ENCODE data around the gene KCNQ1.

KCNQ1 gene

DNA sequence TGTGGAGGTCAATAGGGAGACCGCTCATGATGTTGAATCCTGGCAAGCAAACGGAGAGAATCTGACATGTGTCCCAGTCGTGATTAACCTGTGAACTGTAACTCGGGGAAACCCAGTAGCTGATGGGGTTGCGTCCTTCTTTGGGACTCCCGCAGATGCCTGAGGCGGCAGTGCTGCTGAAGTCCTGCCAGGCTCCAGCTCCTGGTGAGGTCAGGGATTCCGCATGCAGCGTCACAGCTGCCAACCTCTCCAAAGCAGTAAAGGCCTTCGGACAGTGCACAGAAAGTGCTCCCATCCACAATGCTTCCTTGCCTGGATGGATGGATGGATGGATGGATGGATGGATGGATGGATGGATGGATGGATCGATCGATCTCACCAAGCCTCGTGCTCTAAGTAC, 13.5 kb downstream of the KCNQ1 start:
- DNase-seq (ENCODE audit: insufficient read length, low spot score) (no peak), FAIRE-seq (no peak)
- no peak for TF ChIP-seq CTCF (IDR thresholded peaks at IDR 0.05; ENCODE audit: insufficient read depth, missing control alignments)

DNA sequence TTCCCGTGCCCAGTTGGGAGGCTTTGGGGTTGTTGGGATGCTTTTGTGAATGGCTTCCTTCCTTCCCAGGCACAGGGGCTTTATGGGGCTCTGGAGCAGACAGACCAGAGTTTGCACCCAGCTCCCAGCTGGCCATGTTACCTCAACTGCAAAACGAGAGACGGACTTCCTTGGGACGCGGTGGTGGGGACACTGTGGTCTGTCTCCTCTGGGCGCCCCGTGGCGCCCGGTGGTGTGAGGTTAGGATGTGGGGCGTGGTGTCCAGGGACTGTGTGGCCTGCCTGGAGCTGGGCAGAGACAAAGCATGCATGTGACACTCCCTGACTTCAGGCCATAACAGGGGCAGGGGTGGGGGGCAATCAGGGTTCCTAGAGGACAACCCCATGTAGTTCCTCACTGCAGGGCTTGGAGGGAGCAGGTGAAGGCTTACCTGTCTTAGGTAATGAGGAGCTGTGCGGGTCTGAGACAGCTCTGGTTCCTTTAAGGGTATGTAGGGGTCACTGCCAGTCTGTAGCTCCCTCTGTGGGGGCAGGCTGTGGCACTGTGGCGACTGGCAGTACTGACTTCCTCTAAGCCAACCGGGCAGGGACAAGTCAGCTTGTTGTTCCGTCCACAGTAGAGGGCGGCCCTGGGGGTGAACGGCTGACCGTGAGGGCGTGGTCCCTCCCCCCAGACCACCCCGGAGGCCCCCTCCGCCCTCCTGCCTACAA, 14.4 kb downstream of the KCNQ1 start:
- TF ChIP-seq CTCF (IDR thresholded peaks at IDR 0.05; ENCODE audit: insufficient read depth, missing control alignments): no peak
- DNase-seq (ENCODE audit: insufficient read length, low spot score) (no peak), FAIRE-seq (no peak)

- FAIRE-seq: no peak
- no peak for TF ChIP-seq CTCF (IDR thresholded peaks at IDR 0.05; ENCODE audit: insufficient read depth, missing control alignments)
Measured at GRCh38 chr11:2459796-2460531, 15.2 kb downstream of the KCNQ1 start.

GRCh38 chr11:2460540-2461252, 15.9 kb downstream of the KCNQ1 start:
- TF ChIP-seq CTCF (IDR thresholded peaks at IDR 0.05; ENCODE audit: insufficient read depth, missing control alignments): no peak
- FAIRE-seq (no peak), DNase-seq (ENCODE audit: insufficient read length, low spot score) (no peak)

More at GRCh38 chr11:2459796-2460531, 15.2 kb downstream of the KCNQ1 start:
- no peak for DNase-seq (ENCODE audit: insufficient read length, low spot score)

DNA sequence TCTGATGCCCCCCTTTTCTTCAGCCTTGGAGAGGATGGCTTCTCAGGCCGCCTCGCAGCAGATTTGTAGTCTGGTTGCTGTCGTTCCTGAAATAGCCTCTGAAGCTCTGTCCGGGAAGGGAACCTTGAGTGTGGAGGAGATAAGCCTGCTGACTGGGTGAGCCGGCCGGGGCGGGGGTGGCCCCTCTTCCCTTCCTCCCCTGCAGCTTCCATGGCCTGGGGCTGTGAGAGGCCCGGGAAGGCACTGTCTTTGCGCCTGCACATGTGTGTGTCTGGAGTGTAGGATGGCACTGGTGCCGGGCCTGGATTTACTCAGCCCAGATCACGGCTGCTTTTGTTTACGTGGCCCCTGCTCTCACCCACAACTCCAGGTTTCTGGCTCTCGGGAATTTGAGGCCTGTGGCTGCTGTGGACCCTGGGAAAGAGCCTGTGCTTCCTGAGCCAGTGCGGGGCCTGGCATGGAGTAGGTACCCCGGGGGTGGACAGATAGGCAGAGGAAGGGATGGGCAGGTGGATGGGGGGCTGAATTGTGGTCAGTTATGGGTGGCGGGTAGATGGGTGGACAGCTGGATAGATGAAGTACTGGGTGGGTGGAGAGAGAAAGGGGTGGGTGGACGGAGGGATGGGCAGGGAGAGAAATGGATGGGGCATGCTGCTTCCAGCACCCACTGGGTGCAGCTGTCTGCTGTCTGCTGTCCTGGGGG, 16.6 kb downstream of the KCNQ1 start:
- no peak for DNase-seq (ENCODE audit: insufficient read length, low spot score)
- TF ChIP-seq CTCF (IDR thresholded peaks at IDR 0.05; ENCODE audit: insufficient read depth, missing control alignments): no peak
- FAIRE-seq: no peak

GRCh38 chr11:2461956-2462542, 17.2 kb downstream of the KCNQ1 start:
- DNase-seq (ENCODE audit: insufficient read length, low spot score) (no peak), FAIRE-seq (no peak)
- TF ChIP-seq CTCF (IDR thresholded peaks at IDR 0.05; ENCODE audit: insufficient read depth, missing control alignments): no peak
